Chondrocyte (in vitro differentiated cells): ENCODE results near the gene INVS. TPM values are rescaled to one million over a fixed set of nuclear protein-coding genes. Genes with fewer than 3 reads are reported as not detected.

ENCODE experiments used
- DNase-seq: peaks from one replicate; pipeline ENCODE4 v3.0.0; 2021; ENCODE audit warnings: mixed read lengths, low spot score
- H3K27ac Mint-ChIP-seq: one replicate; pipeline ENCODE4 v1.8.0; 2021; ENCODE audit warnings: mild to moderate bottlenecking, moderate library complexity, mixed read lengths; ENCODE audit not compliant: unreplicated experiment
- H3K27me3 Mint-ChIP-seq: 2 replicates; pipeline ENCODE4 v1.8.0; 2021; ENCODE audit warnings: low read depth, mixed read lengths
- H3K36me3 Mint-ChIP-seq: 2 replicates; pipeline ENCODE4 v1.8.0; 2021; ENCODE audit warnings: low read depth, mixed read lengths
- H3K4me1 Mint-ChIP-seq: 2 replicates; pipeline ENCODE4 v1.8.0; 2021; ENCODE audit warnings: low read depth, mild to moderate bottlenecking, mixed read lengths
- H3K4me3 Mint-ChIP-seq: one replicate; pipeline ENCODE4 v1.8.0; 2021; ENCODE audit warnings: mild to moderate bottlenecking, moderate library complexity, mixed read lengths; ENCODE audit not compliant: unreplicated experiment
- H3K9me3 Mint-ChIP-seq: 2 replicates; pipeline ENCODE4 v1.8.0; 2021; ENCODE audit warnings: low read depth, mixed read lengths
- total RNA-seq: library from RNA; stranded (reverse); gene quantifications from 3 replicates; pipeline ENCODE4 v1.2.1, GENCODE V29; 2021
- TF ChIP-seq, protein P1 (sequence below): fragments of 200-600 bp; sonication (generic); IDR thresholded peaks from 2 replicates; pipeline ENCODE4 v1.5.0; 2021; ENCODE audit warnings: antibody characterized with exemption, mild to moderate bottlenecking, moderate library complexity

INVS gene
- total RNA-seq, 1 donor from 2014 or later = 16.0 TPM

DNA sequence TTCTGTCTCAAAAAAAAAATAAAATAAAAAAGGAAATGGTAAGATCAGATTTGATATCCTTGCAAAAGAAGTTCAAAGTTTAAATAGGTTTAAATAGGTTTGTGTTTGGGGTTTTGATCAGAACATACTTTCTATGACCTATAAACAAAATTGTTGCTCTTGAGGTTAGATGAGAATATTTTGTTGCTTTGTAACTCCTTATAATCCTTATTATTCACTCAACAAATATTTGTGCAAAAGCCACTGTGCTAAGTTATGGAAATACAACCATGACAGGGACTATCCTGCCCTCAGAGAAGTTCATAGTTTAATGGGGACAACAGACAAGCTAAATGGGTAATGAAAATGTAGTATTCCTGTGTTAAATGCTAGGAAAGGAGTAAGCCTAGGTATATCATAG, 71.5 kb downstream of the INVS start:
- H3K27ac Mint-ChIP-seq = no peak overlapping the region
- no peaks in the 10 kb centered on the region for H3K27me3 Mint-ChIP-seq
- peaks cover 21% of the 10 kb centered on the region for H3K36me3 Mint-ChIP-seq
- no peak overlapping the region for H3K4me3 Mint-ChIP-seq
- TF ChIP-seq, protein P1, sequence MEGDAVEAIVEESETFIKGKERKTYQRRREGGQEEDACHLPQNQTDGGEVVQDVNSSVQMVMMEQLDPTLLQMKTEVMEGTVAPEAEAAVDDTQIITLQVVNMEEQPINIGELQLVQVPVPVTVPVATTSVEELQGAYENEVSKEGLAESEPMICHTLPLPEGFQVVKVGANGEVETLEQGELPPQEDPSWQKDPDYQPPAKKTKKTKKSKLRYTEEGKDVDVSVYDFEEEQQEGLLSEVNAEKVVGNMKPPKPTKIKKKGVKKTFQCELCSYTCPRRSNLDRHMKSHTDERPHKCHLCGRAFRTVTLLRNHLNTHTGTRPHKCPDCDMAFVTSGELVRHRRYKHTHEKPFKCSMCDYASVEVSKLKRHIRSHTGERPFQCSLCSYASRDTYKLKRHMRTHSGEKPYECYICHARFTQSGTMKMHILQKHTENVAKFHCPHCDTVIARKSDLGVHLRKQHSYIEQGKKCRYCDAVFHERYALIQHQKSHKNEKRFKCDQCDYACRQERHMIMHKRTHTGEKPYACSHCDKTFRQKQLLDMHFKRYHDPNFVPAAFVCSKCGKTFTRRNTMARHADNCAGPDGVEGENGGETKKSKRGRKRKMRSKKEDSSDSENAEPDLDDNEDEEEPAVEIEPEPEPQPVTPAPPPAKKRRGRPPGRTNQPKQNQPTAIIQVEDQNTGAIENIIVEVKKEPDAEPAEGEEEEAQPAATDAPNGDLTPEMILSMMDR = no peak
- no peak for DNase-seq
- H3K4me1 Mint-ChIP-seq = peaks cover 3% of the 10 kb centered on the region
- peaks cover 27% of the 10 kb centered on the region for H3K9me3 Mint-ChIP-seq

DNA sequence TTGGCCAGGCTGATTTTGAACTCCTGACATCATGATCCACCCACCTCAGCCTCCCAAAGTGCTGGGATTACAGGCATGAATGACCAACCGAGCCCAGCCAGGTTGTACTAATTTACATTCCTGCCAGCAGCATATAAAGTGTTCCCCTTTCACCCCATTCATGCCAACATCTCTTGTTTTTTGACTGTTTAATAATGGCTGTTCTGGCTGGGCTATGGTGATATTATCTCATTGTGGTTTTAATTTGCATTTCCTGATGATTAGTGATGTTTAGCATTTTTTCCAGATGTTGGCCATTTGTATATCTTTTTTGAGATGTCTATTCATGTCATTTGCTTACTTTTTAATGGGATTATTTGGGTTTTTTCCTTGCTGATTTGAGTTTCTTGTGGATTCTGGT, 87.3 kb downstream of the INVS start:
- H3K27ac Mint-ChIP-seq = no peak overlapping the region

DNA sequence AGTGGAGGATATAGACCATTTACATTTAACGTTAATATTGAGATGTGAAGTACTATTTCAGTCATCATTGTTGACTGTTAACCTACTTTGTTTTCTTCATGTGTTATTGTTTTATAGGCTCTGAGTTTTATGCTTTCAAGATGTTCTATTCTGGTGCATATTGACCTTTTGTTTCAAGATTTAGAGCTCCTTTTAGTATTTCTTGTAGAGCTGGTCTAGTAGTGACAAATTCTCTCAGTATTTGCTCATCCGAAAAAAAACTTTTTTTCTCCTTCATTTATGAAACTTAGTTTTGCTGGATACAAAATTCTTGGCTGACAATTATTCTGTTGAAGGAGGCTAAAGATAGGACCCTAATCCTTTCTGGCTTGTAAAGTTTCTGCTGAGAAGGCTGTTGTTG, 91.3 kb downstream of the INVS start:
- peaks cover 34% of the 10 kb centered on the region for H3K36me3 Mint-ChIP-seq
- no peaks in the 10 kb centered on the region for H3K4me1 Mint-ChIP-seq
- TF ChIP-seq, protein P1 = no peak
- no peaks in the 10 kb centered on the region for H3K27me3 Mint-ChIP-seq
- no peak overlapping the region for H3K4me3 Mint-ChIP-seq
- no peak overlapping the region for H3K27ac Mint-ChIP-seq
- DNase-seq = no peak
- peaks cover 46% of the 10 kb centered on the region for H3K9me3 Mint-ChIP-seq

More for the DNA sequence above, 87.3 kb downstream of the INVS start:
- peaks cover 48% of the 10 kb centered on the region for H3K9me3 Mint-ChIP-seq
- peaks cover 27% of the 10 kb centered on the region for H3K36me3 Mint-ChIP-seq
- H3K27me3 Mint-ChIP-seq = no peaks in the 10 kb centered on the region
- H3K4me1 Mint-ChIP-seq = no peaks in the 10 kb centered on the region
- TF ChIP-seq, protein P1 = no peak
- DNase-seq = no peak
- no peak overlapping the region for H3K4me3 Mint-ChIP-seq

DNA sequence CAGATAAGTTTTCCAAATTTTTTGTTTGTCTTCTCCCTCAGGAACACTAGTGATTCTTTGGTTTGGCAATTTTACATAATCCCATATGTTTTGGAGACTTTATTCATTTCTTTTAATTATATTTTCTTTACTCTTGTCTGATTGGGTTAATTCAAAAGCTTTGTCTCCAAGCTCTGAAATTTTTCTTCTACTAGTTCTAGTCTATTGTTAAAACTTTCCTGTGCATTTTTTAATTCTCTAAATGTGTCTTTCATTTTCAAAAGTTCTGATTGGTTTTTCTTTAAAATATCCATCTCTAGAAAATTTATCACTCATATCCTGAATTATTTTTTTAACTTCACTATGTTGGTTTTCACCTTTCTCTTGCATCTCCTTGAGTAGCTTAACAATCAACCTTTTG, 92.2 kb downstream of the INVS start:
- no peak overlapping the region for H3K27ac Mint-ChIP-seq
- DNase-seq = no peak
- peaks cover 34% of the 10 kb centered on the region for H3K36me3 Mint-ChIP-seq
- H3K27me3 Mint-ChIP-seq = no peaks in the 10 kb centered on the region
- TF ChIP-seq, protein P1 = no peak
- peaks cover 46% of the 10 kb centered on the region for H3K9me3 Mint-ChIP-seq
- no peak overlapping the region for H3K4me3 Mint-ChIP-seq
- no peaks in the 10 kb centered on the region for H3K4me1 Mint-ChIP-seq

DNA sequence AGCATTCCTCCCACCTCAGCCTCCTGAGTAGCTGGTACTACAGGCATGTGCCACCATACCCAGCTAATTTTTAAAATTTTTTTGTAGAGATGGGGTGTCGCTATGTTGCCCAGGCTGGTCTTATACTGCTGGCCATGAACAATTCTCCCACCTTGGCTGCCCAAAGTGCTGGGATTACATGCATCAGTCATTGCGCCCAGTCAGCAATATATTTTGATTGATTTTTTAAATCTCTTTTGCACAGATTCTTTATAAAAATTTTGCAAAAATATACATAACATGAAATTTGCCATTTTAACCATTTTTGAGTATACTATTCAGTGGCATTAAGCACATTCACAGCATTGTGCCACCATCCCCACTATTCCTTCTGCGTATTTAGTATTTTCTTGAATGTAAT, 94.0 kb downstream of the INVS start:
- H3K4me1 Mint-ChIP-seq = no peaks in the 10 kb centered on the region

More for the DNA sequence above, 94.0 kb downstream of the INVS start:
- no peaks in the 10 kb centered on the region for H3K27me3 Mint-ChIP-seq
- no peak overlapping the region for H3K27ac Mint-ChIP-seq
- peaks cover 36% of the 10 kb centered on the region for H3K9me3 Mint-ChIP-seq
- H3K36me3 Mint-ChIP-seq = peaks cover 26% of the 10 kb centered on the region
- TF ChIP-seq, protein P1 = no peak
- H3K4me3 Mint-ChIP-seq = no peak overlapping the region
- no peak for DNase-seq
